ENCODE results near the gene DAB2. TPM values are rescaled to one million over a fixed set of nuclear protein-coding genes. Genes with fewer than 3 reads are reported as not detected.

DAB2 gene
- total and polyA plus RNA-seq, 2 of the 8 experiments (the other 6 are each of a cell fraction or from before 2014, with no cell fraction given) = 2.6 to 4.9 TPM

DNA sequence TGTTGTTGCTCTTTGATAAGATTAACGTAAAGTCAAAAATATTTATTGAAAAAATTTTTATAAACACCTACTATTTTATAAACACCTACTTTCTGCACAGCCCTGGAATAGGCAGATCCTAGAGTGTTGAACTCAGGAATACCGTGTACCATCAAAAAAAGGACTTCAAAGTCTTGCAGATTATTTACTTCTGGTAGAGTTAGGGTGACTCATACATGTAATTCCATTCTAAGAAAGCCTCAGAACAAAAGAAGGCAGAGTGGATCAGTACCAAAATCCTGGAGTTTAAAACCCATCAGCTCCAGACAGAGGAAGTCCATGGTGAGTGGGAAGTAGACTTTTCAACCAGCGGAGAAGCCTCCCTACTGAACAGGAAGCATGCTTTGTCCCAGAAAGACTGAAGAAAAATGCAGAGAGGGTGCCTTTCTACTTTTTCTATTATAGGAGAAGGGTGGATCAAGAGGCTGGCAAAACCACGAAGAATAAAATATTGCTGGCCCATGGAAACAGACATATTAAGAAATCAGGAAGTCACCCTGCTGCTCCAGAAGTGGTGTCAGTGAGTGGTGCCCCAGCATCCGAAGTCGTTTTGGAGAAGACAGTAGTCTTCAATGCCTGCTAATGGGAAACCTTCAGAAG, 45.1 kb upstream of the DAB2 start:
- no peak overlapping the region for H3K23ac ChIP-seq (ENCODE audit: insufficient read length)
- no peak overlapping the region for H3K14ac ChIP-seq (ENCODE audit: insufficient read length)
- H2BK12ac ChIP-seq (ENCODE audit: low read depth, low read length) = no peak overlapping the region
- no peaks in the 10 kb centered on the region for H3K79me2 ChIP-seq (ENCODE audit: control insufficient read depth in 1 of 2, insufficient read depth in 2 of 2, low read length in 2 of 2)
- H3K9me3 ChIP-seq (ENCODE audit: insufficient read depth in 2 of 2, low read depth in 1 of 2, low read length in 1 of 2) = no peaks in the 10 kb centered on the region
- no peaks in the 10 kb centered on the region for H3K27me3 ChIP-seq (replicated peaks in 1 of 4; ENCODE audit: control insufficient read depth in 3 of 4, extremely low read depth in 1 of 4, insufficient read depth in 3 of 4, low read length in 3 of 4)
- H3K36me3 ChIP-seq (ENCODE audit: control insufficient read depth in 2 of 4, insufficient read depth in 4 of 4, low read length in 3 of 4) = no peaks in the 10 kb centered on the region
- no peak overlapping the region for H2BK15ac ChIP-seq (ENCODE audit: low read length)
- no peak overlapping the region for H2BK120ac ChIP-seq (replicated peaks; ENCODE audit: low read depth, low read length)
- no peaks in the 10 kb centered on the region for H3K4me1 ChIP-seq (replicated peaks in 1 of 4; ENCODE audit: control insufficient read depth in 3 of 4, insufficient read depth in 4 of 4, low read length in 3 of 4)
- no peak overlapping the region for H4K8ac ChIP-seq (ENCODE audit: extremely low read depth, insufficient read depth, low read length)
- H3K79me1 ChIP-seq (ENCODE audit: low read depth, low read length) = no peaks in the 10 kb centered on the region
- H3K27ac ChIP-seq (ENCODE audit: low read depth, low read length) = no peak overlapping the region
- H2BK20ac ChIP-seq (ENCODE audit: low read length) = no peak overlapping the region
- WGBS, 2 experiments (ENCODE audit: extremely low coverage in 1 of 2, insufficient coverage in 1 of 2, insufficient read length in 1 of 2, insufficient replicate concordance in 2 of 2, low coverage in 1 of 2, low lambda C conversion rate in 2 of 2, missing lambda C conversion rate in 1 of 2) = 94% methylated on average over 6 of the region's 6 CpGs; no CpG with 5 or more reads in 1 of the 2 experiments
- no peak overlapping the region for H2BK5ac ChIP-seq (ENCODE audit: low read depth, low read length)
- ChIA-PET POLR2A (ENCODE audit: partially characterized antibody) (no interaction called here), CTCF (ENCODE audit: partially characterized antibody) (interaction anchor here (1.3 to 1.4 kb wide), 2 partner anchors 10 to 17 kb away, joined by 3 read pairs; no protein-coding TSS in a partner anchor)
- H3K4ac ChIP-seq (replicated peaks; ENCODE audit: insufficient read length, low read depth, low read length) = no peak overlapping the region
- TF ChIP-seq GTF2F1 (IDR thresholded peaks at IDR 0.05; ENCODE audit: borderline replicate concordance, low read depth, low read length) = no peak
- TF ChIP-seq POLR2AphosphoS5 (IDR thresholded peaks at IDR 0.05; ENCODE audit: low read depth, low read length) = no peak
- TF ChIP-seq SRF (IDR thresholded peaks at IDR 0.05; ENCODE audit: low read depth, low read length) = no peak
- no peak for TF ChIP-seq CREB1 (IDR thresholded peaks at IDR 0.05)
- no peak for TF ChIP-seq FOSL1 (IDR thresholded peaks at IDR 0.05; ENCODE audit: insufficient read depth, low read depth, low read length)
- no peak for TF ChIP-seq RBBP5 (IDR thresholded peaks at IDR 0.05; ENCODE audit: borderline replicate concordance, low read depth, low read length)
- no peak for TF ChIP-seq HDAC6 (IDR thresholded peaks at IDR 0.05; ENCODE audit: low read depth, low read length)
- no peak for TF ChIP-seq BCL11A (IDR thresholded peaks at IDR 0.05; ENCODE audit: low read depth in 2 of 2, low read length in 2 of 2)
- TF ChIP-seq GABPA (IDR thresholded peaks at IDR 0.05; ENCODE audit: borderline replicate concordance, insufficient read depth, low read length) = no peak
- no peak overlapping the region for H3K9ac ChIP-seq (replicated peaks in 1 of 4; ENCODE audit: extremely low read depth in 1 of 4, low read depth in 3 of 4, low read length in 3 of 4)
- no peak overlapping the region for H2AFZ ChIP-seq (ENCODE audit: low read length)
- no peaks in the 10 kb centered on the region for H4K20me1 ChIP-seq (replicated peaks in 1 of 2; ENCODE audit: control insufficient read depth in 1 of 2, insufficient read depth in 2 of 2, low read length in 2 of 2)
- no peak overlapping the region for H3K56ac ChIP-seq (replicated peaks; ENCODE audit: insufficient read length, low read depth, low read length)
- no peak overlapping the region for H4K91ac ChIP-seq (replicated peaks; ENCODE audit: insufficient read length, low read length)
- no peak overlapping the region for H3K4me2 ChIP-seq (ENCODE audit: insufficient read depth in 1 of 2, low read depth in 2 of 2, low read length in 2 of 2)
- no peaks in the 10 kb centered on the region for H3K23me2 ChIP-seq (ENCODE audit: low read depth, low read length)
- no peak overlapping the region for H2AK5ac ChIP-seq (ENCODE audit: low read depth, low read length)
- no peak overlapping the region for H3K18ac ChIP-seq (ENCODE audit: extremely low read depth, low read length)
- DNase-seq (ENCODE audit: low read depth in 1 of 2, low spot score in 2 of 2) = no peak
- FAIRE-seq = no peak
- no peak overlapping the region for H4K5ac ChIP-seq (ENCODE audit: insufficient read length, low read depth, low read length)
- no peak overlapping the region for H3K4me3 ChIP-seq (ENCODE audit: extremely low read depth in 1 of 4, insufficient read depth in 2 of 4, low read depth in 3 of 4, low read length in 4 of 4)
